Stimulated activated memory B cell treated with anti-CD40 and anti-IgM and Interleukin-4, amounts not matched to agents 10 μg/mL and 1 μg/mL and 100 μg/mL, for 72 hours (primary cell): ENCODE measurements around the gene CGB2.
"Not testable (repeated sequence)": the region's sequence is repeated elsewhere in the genome, so short reads cannot be mapped to it uniquely, and the experiment has no call there.

Experiments used
- ATAC-seq: fragments of 150-1000 bp; cut with Tn5 transposase; 2 replicates; pipeline ENCODE4 v1.10.0; 2021
- H3K27ac Mint-ChIP-seq: one replicate; pipeline ENCODE4 v1.8.0; 2022; ENCODE audit warnings: mild to moderate bottlenecking, mixed read lengths
- H3K27me3 Mint-ChIP-seq: one replicate; pipeline ENCODE4 v1.8.0; 2022; ENCODE audit warnings: mixed read lengths
- H3K36me3 Mint-ChIP-seq: one replicate; pipeline ENCODE4 v1.8.0; 2022; ENCODE audit warnings: mixed read lengths
- H3K4me1 Mint-ChIP-seq: one replicate; pipeline ENCODE4 v1.8.0; 2022; ENCODE audit warnings: mixed read lengths
- H3K4me3 Mint-ChIP-seq: one replicate; pipeline ENCODE4 v1.8.0; 2022; ENCODE audit warnings: mild to moderate bottlenecking, moderate library complexity, mixed read lengths
- H3K9me3 Mint-ChIP-seq: one replicate; pipeline ENCODE4 v1.8.0; 2022; ENCODE audit warnings: mixed read lengths

CGB2 gene

GRCh38 chr19:49064029-49064629 is 32.4 kb downstream of the CGB2 start:
- H3K27me3 Mint-ChIP-seq, result peaks cover 76% of the 10 kb centered on the region
- no peak overlapping the region for H3K4me3 Mint-ChIP-seq
- no peaks in the 10 kb centered on the region for H3K4me1 Mint-ChIP-seq
- no peaks in the 10 kb centered on the region for H3K9me3 Mint-ChIP-seq
- no peak overlapping the region for H3K27ac Mint-ChIP-seq
- no peaks in the 10 kb centered on the region for H3K36me3 Mint-ChIP-seq
- ATAC-seq, result no peak

GRCh38 chr19:49064768-49065611 is 33.3 kb downstream of the CGB2 start, which contains the start of gene NTF4:
Gene NTF4 (minus strand): TSS chr19:49064818. CDS start chr19:49061997, 2,821 bp downstream.
- no peak within 1 kb of the TSS for H3K4me3 Mint-ChIP-seq
- no peaks in the 10 kb centered on the region for H3K36me3 Mint-ChIP-seq
- no peak for ATAC-seq
- H3K9me3 Mint-ChIP-seq, result peaks cover 4% of the 10 kb centered on the region
- H3K27ac Mint-ChIP-seq, result no peak within 1 kb of the TSS
- H3K4me1 Mint-ChIP-seq, result no peaks in the 10 kb centered on the region
- H3K27me3 Mint-ChIP-seq, result peaks cover 78% of the 10 kb centered on the region

DNA sequence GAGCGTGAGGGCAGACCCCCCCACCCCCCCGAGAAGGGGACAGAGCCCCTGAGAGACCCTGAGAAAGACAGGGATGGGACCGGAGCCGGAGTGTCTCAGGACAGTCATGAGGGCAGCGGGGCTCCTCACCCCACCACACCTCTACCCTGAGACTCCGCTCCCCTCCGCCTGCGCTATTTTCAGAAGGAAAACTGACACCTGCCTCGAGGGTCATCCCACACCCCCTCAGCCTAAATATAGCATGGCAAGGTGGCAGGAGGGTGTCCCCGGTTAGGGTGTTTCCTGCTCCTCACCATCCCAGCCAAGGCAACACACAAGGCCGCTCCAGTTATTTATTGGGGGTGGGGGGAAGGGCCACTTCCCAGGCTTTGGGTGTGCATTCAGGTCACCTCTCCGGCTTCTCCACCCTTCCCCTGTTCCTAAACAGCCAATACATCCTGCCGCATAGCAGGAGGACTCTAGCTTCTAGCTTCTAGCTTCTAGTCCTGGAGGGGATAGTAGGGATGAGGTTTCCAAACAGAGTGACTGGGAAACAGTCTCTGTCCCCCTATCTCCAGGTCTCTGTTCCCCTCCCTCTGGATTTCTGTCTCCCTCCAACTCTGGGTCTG is 34.3 kb downstream of the CGB2 start:
- H3K4me3 Mint-ChIP-seq, result no peak overlapping the region
- H3K27me3 Mint-ChIP-seq, result peaks cover 80% of the 10 kb centered on the region
- ATAC-seq, result no peak
- no peaks in the 10 kb centered on the region for H3K36me3 Mint-ChIP-seq
- H3K4me1 Mint-ChIP-seq, result no peaks in the 10 kb centered on the region
- H3K27ac Mint-ChIP-seq, result no peak overlapping the region
- H3K9me3 Mint-ChIP-seq, result peaks cover 7% of the 10 kb centered on the region

- Mint-ChIP-seq H3K4me3 (no peak overlapping the region), H3K36me3 (peaks cover under 1% of the 10 kb centered on the region), H3K4me1 (no peaks in the 10 kb centered on the region), H3K27ac (no peak overlapping the region), H3K27me3 (peaks cover 78% of the 10 kb centered on the region), H3K9me3 (peaks cover 7% of the 10 kb centered on the region)
- no peak for ATAC-seq
Measured at GRCh38 chr19:49067554-49067953, 35.9 kb downstream of the CGB2 start.

DNA sequence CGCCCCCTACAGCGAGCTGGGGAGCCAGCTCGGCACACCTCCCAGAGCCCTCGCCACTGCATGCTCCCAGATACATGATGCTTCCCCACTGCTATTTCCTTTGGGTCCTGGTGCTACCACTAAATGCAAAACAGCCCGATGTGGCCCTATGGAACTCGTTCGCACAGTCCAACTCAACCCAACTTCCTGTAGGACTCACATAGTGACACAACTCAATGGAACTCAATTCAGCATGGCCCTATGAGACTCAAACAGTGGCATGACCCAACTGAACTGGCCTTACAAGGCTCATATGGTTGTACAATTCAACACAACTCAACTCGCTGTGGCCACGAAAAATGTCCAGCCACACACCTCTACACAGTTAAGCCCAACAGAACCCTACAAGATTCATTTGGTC is 37.3 kb downstream of the CGB2 start:
- Mint-ChIP-seq H3K27me3 (peaks cover 80% of the 10 kb centered on the region), H3K36me3 (peaks cover 6% of the 10 kb centered on the region), H3K27ac (no peak overlapping the region), H3K4me3 (no peak overlapping the region), H3K9me3 (peaks cover 9% of the 10 kb centered on the region), H3K4me1 (peaks cover 11% of the 10 kb centered on the region)
- ATAC-seq, result no peak

GRCh38 chr19:49070416-49070815 is 38.7 kb downstream of the CGB2 start:
- no peak overlapping the region for H3K27ac Mint-ChIP-seq

DNA sequence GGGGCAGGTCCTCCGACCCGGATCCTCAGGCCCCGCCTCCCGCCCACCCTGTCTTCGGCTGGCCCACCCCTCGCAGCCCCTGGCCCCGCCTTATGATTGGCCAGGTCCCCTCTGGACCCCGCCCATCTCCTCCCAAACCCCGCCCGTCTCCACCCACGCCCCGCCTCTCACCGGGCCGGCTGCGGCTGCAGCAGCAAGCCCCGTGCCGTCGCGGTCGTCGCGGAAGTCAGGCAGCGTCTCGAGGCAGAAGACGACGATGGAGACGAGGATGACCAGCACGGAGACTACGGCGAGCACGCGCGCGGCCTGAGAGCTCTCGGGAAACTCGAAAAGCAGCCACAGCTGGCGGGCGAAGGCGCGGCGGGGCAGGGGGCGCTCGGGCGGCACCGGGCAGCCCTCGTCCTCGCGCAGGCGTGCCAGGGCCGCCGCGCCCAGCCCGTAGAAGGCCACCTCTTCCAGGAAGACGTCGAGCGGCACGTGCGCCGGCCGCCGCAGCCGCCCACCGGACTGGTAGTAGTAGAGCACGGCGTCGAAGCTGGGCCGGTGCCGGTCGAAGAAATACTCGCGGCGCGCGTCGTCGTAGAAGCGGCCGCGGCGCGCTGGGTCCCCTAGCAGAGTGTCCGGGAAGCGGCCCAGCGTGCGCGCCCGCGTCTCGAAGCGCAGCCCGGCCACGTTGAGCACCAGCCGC is 40.3 kb downstream of the CGB2 start:
- ATAC-seq, result no peak
- peaks cover 83% of the 10 kb centered on the region for H3K27me3 Mint-ChIP-seq
- H3K9me3 Mint-ChIP-seq, result peaks cover 9% of the 10 kb centered on the region
- H3K4me1 Mint-ChIP-seq, result peaks cover 18% of the 10 kb centered on the region
- peaks cover 6% of the 10 kb centered on the region for H3K36me3 Mint-ChIP-seq
- no peak overlapping the region for H3K4me3 Mint-ChIP-seq
- H3K27ac Mint-ChIP-seq, result no peak overlapping the region

More at GRCh38 chr19:49070416-49070815, 38.7 kb downstream of the CGB2 start:
- H3K27me3 Mint-ChIP-seq, result peaks cover 85% of the 10 kb centered on the region
- no peak overlapping the region for H3K4me3 Mint-ChIP-seq
- no peak for ATAC-seq
- H3K9me3 Mint-ChIP-seq, result peaks cover 9% of the 10 kb centered on the region
- peaks cover 16% of the 10 kb centered on the region for H3K4me1 Mint-ChIP-seq
- peaks cover 6% of the 10 kb centered on the region for H3K36me3 Mint-ChIP-seq

GRCh38 chr19:49073514-49074378 is 42.1 kb downstream of the CGB2 start:
- peaks cover 81% of the 10 kb centered on the region for H3K27me3 Mint-ChIP-seq
- H3K4me1 Mint-ChIP-seq, result peaks cover 18% of the 10 kb centered on the region
- H3K9me3 Mint-ChIP-seq, result peaks cover 9% of the 10 kb centered on the region
- no peak for ATAC-seq
- peak overlapping the region; percentile 32 for H3K4me3 Mint-ChIP-seq
- H3K27ac Mint-ChIP-seq, result no peak overlapping the region
- H3K36me3 Mint-ChIP-seq, result peaks cover 6% of the 10 kb centered on the region

DNA sequence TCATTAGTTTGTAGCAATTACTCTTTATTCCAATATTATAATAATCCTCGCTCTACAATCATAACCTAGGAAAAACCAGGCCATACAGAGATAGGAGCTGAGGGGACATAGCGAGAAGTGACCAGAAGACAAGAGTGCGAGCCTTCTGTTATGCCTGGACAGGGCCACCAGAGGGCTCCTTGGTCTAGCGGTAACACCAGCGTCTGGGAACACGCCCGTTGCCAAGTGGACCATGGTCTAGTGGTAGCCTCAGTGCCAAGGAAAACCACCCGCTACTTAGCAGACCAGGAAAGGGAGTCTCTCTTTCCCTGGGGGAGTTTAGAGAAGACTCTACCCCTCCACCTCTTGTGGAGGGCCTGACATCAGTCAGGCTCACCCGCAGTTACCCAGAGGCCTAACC is 43.2 kb downstream of the CGB2 start:
- Mint-ChIP-seq H3K4me1 (peaks cover 18% of the 10 kb centered on the region), H3K27me3 (peaks cover 70% of the 10 kb centered on the region)
- H3K9me3 Mint-ChIP-seq, H3K4me3 Mint-ChIP-seq, H3K36me3 Mint-ChIP-seq, ATAC-seq, H3K27ac Mint-ChIP-seq: not testable (repeated sequence)

DNA sequence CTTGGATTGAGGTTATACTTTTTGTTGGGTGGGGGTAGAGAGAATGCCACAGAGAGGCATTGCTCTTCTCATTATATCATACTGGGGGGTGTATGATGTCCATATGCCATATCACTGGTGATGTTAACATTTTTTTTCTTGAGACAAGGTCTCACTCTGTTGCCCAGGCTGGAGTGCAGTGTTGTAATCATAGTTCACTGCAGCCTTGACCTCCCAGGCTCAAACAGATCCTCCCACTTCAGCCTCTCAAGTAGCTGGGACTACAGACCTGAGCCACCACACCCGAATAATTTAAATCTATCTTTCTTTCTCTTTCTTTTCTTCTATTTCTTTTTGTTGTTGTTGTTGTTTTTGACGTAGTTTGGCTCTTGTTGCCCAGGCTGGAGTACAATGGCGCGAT is 48.7 kb downstream of the CGB2 start:
- no peak for ATAC-seq
- Mint-ChIP-seq H3K4me1 (peaks cover 2% of the 10 kb centered on the region), H3K36me3 (no peaks in the 10 kb centered on the region), H3K27ac (no peak overlapping the region), H3K27me3 (peaks cover 23% of the 10 kb centered on the region), H3K4me3 (no peak overlapping the region), H3K9me3 (no peaks in the 10 kb centered on the region)

DNA sequence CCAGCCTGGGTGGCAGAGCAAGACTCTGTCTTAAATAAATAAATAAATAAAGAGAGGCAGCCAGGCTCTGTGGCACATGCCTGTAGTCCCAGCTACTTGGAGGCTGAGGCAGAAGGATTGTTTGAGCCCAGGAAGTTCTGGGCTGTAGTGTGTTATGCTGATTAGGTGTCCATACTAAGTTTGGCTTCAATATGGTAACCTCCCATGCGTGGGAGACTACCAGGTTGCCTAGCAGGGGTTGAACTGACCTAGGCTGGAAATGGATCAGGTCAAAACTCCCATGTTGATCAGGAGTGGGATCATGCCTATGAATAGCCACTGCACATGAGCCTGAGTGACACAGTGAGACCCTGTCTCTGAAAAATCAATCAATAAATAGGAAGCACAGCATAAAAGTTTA is 49.6 kb downstream of the CGB2 start:
- Mint-ChIP-seq H3K27me3 (peaks cover 14% of the 10 kb centered on the region), H3K36me3 (peaks cover 4% of the 10 kb centered on the region), H3K9me3 (no peaks in the 10 kb centered on the region), H3K4me3 (no peak overlapping the region), H3K27ac (no peak overlapping the region), H3K4me1 (peaks cover 6% of the 10 kb centered on the region)
- no peak for ATAC-seq
